Measurements from ENCODE around the gene TSPAN33.

TSPAN33 gene

DNA sequence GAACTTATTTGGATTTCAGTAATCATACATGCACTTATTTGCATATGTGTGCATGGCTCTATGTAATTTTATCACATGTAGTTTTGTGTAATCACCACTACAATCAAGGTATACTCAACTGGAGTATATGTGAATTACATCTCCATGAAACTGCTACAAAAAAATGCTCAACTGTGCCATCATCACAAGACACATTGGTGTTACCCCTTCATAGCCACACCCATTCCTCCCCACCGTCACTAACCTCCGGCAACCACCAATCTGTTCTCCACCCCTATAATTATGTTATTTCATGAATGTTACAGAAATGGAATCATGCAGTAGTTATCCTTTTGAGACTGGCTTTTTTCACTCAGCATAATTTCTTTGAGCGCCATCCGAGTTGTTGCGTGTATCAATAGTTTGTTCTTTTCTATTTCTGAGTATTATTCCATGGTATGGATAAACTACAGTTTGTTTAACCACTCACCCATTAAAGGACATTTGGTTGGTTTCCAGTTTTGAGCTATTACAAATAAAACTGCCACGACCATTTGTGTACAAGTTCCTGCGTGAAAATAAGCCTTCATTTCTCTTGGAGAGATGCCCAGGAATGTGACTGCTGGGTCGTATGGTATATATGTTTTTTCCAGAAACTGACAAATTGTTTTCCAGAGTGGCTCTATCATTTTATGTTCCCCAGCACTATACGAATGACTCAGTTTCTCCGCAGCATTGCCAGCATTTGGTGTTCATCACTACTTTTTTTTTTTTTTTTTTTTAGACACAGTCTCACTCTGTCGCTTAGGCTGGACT is 32.6 kb downstream of the TSPAN33 start:
- TF ChIP-seq GATA2 (IDR thresholded peaks at IDR 0.05; ENCODE audit: low read depth, low read length): no peak

- TF ChIP-seq GATA3 (IDR thresholded peaks at IDR 0.05; ENCODE audit: low read depth, low read length) (no peak), GATA2 (IDR thresholded peaks at IDR 0.05; ENCODE audit: low read depth, low read length) (no peak)
Measured at GRCh38 chr7:129184981-129185670, 40.6 kb downstream of the TSPAN33 start.

DNA sequence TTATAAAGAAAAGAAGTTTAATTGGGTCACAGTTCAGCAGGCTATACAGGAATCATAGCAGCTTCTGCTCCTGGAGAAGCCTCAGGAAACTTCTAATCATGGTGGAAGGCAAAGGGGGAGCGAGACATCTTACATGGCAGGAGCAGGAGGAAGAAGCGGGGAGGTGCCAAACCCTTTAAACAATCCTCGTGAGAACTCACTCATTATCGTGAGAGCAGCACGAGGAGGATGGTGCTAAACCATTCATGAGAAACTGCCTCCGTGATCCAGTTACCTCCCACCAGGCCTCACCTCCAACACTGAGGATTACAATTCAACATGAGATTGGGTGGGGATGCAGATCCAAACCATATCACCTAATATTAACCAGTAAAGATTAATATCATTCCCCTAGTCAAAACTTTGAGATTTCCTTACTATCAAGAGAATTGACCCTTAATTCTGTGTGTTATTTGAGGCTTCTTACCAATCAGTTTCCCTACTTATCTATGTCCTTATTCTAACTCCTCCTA is 42.3 kb downstream of the TSPAN33 start:
- TF ChIP-seq GATA2 (IDR thresholded peaks at IDR 0.05; ENCODE audit: low read depth, low read length) (no peak), GATA3 (IDR thresholded peaks at IDR 0.05; ENCODE audit: low read depth, low read length) (no peak)

- no peak for TF ChIP-seq GATA3 (IDR thresholded peaks at IDR 0.05; ENCODE audit: low read depth, low read length)
- no peak for TF ChIP-seq GATA2 (IDR thresholded peaks at IDR 0.05; ENCODE audit: low read depth, low read length)
Measured at GRCh38 chr7:129187681-129188371, 43.3 kb downstream of the TSPAN33 start.

DNA sequence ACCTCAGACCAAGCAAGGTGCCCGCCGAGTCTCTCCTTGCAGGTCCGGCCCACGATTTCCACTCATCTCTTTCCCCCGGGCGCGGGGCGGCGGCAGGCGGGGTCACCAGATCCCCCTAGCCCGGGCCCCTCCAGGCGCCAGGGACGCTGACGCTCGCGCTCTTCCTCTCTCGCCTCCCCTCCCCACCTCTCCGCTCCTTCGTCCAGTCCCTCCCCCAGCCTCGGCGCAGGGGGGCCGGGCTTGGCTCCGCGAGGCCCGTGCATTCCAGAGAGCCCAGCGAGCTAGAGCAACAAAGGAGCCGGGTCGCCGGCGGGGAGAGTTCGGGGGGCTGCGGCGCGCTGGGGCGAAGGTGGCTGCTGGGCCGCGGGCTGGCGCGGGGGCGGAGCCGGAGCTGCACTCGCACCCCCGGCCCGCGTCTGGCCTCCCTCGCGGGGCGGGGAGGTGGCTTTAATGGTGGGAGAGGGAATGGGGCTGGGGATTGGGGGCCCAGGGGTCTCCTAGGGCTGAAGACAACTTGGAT is 43.9 kb downstream of the TSPAN33 start, which contains the start of gene SMO:
Gene SMO (plus strand): TSS at position 262 of the 520 bp plus-strand sequence. CDS start 519 bp downstream, outside the sequence.
- no peak for TF ChIP-seq GATA3 (IDR thresholded peaks at IDR 0.05; ENCODE audit: low read depth, low read length)

GRCh38 chr7:129188892-129189660 is 44.6 kb downstream of the TSPAN33 start:
- TF ChIP-seq GATA2 (IDR thresholded peaks at IDR 0.05; ENCODE audit: low read depth, low read length) (no peak), GATA3 (IDR thresholded peaks at IDR 0.05; ENCODE audit: low read depth, low read length) (no peak)

- TF ChIP-seq GATA2 (IDR thresholded peaks at IDR 0.05; ENCODE audit: low read depth, low read length) (no peak), GATA3 (IDR thresholded peaks at IDR 0.05; ENCODE audit: low read depth, low read length) (no peak)
Measured at GRCh38 chr7:129189661-129190310, 45.3 kb downstream of the TSPAN33 start.

- no peak for TF ChIP-seq GATA3 (IDR thresholded peaks at IDR 0.05; ENCODE audit: low read depth, low read length)
- TF ChIP-seq GATA2 (IDR thresholded peaks at IDR 0.05; ENCODE audit: low read depth, low read length): no peak
Measured at GRCh38 chr7:129191272-129191671, 46.8 kb downstream of the TSPAN33 start.

GRCh38 chr7:129193892-129194291 is 49.4 kb downstream of the TSPAN33 start:
- TF ChIP-seq GATA3 (IDR thresholded peaks at IDR 0.05; ENCODE audit: low read depth, low read length): no peak
- TF ChIP-seq GATA2 (IDR thresholded peaks at IDR 0.05; ENCODE audit: low read depth, low read length): no peak

- TF ChIP-seq GATA3 (IDR thresholded peaks at IDR 0.05; ENCODE audit: low read depth, low read length) (no peak), GATA2 (IDR thresholded peaks at IDR 0.05; ENCODE audit: low read depth, low read length) (no peak)
Measured at GRCh38 chr7:129197771-129198170, 53.3 kb downstream of the TSPAN33 start.

DNA sequence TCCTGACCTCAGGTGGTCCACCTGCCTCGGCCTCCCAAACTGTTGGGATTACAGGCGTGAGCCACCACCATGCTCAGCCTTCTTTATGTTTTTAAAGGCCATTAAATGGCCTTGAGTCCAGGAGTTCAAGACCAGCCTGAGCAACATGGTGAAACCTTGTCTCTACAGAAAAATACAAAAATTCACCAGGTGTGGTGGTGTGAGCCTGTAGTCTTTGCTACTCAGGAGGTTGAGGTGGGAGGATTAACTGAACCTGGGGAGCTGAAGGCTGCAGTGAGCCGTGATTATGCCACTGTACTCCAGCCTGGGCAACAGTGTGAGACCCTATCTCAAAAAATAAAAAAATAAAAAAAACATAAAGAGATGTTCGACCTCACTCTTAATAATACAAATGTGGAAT is 54.9 kb downstream of the TSPAN33 start:
- TF ChIP-seq GATA2 (IDR thresholded peaks at IDR 0.05; ENCODE audit: low read depth, low read length) (no peak), GATA3 (IDR thresholded peaks at IDR 0.05; ENCODE audit: low read depth, low read length) (no peak)

GRCh38 chr7:129202058-129202777 is 57.7 kb downstream of the TSPAN33 start:
- TF ChIP-seq GATA3 (IDR thresholded peaks at IDR 0.05; ENCODE audit: low read depth, low read length): no peak
- no peak for TF ChIP-seq GATA2 (IDR thresholded peaks at IDR 0.05; ENCODE audit: low read depth, low read length)

Data from SH-SY5Y (cell line).